Activated CD8-positive, alpha-beta memory T cell treated with anti-CD3 and anti-CD28 coated beads, Interleukin-2, amount 50 U/mL, for 4 hours (primary cell): ENCODE data around the gene TBC1D20.
"Not testable (repeated sequence)": the region's sequence is repeated elsewhere in the genome, so short reads cannot be mapped to it uniquely, and the experiment has no call there.

Source experiments
- DNase-seq: peaks from one replicate; pipeline ENCODE4 v3.0.0-alpha.2; 2020

TBC1D20 gene

GRCh38 chr20:462199-462991, at the start of gene TBC1D20:
Gene TBC1D20, minus strand, starts transcription at chr20:462533. Its CDS starts 128 bp downstream, at chr20:462405.
- DNase-seq = peak; percentile 84

GRCh38 chr20:510328-511057, 48.2 kb upstream of the TBC1D20 start:
- not testable (repeated sequence) for DNase-seq

GRCh38 chr20:508364-508787, 46.0 kb upstream of the TBC1D20 start:
- DNase-seq = not testable (repeated sequence)

GRCh38 chr20:507761-508332, 45.5 kb upstream of the TBC1D20 start:
- no peak for DNase-seq

- no peak for DNase-seq
Observed at GRCh38 chr20:507006-507758, 44.8 kb upstream of the TBC1D20 start.

- no peak for DNase-seq
Observed at GRCh38 chr20:504632-505075, 42.3 kb upstream of the TBC1D20 start.

- no peak for DNase-seq
Observed at GRCh38 chr20:503048-503737, 40.9 kb upstream of the TBC1D20 start.

- no peak for DNase-seq
Observed at GRCh38 chr20:497979-498378, 35.6 kb upstream of the TBC1D20 start.

- no peak for DNase-seq
Observed at GRCh38 chr20:496126-496696, 33.9 kb upstream of the TBC1D20 start.

GRCh38 chr20:492159-492558, 29.8 kb upstream of the TBC1D20 start:
- no peak for DNase-seq

GRCh38 chr20:487655-488054, 25.3 kb upstream of the TBC1D20 start:
- no peak for DNase-seq

- no peak for DNase-seq
Observed at GRCh38 chr20:483815-484644, 21.7 kb upstream of the TBC1D20 start.

GRCh38 chr20:481167-481566, 18.8 kb upstream of the TBC1D20 start:
- DNase-seq = no peak

GRCh38 chr20:480044-480443, 17.7 kb upstream of the TBC1D20 start:
- DNase-seq = no peak

- no peak for DNase-seq
Observed at GRCh38 chr20:479487-479886, 17.2 kb upstream of the TBC1D20 start.

- DNase-seq = no peak
Observed at GRCh38 chr20:478949-479429, 16.7 kb upstream of the TBC1D20 start.

- no peak for DNase-seq
Observed at GRCh38 chr20:478010-478948, 15.9 kb upstream of the TBC1D20 start.

- not testable (repeated sequence) for DNase-seq
Observed at GRCh38 chr20:476561-477249, 14.4 kb upstream of the TBC1D20 start.
